NCI-H2227 (cell line): ENCODE results near the gene PHOX2A.

Experiments
- DNase-seq: peaks from one replicate; lab custom pipeline; 2025; ENCODE audit not compliant: unreplicated experiment; lab: John Stamatoyannopoulos, UW

The PHOX2A gene

DNA sequence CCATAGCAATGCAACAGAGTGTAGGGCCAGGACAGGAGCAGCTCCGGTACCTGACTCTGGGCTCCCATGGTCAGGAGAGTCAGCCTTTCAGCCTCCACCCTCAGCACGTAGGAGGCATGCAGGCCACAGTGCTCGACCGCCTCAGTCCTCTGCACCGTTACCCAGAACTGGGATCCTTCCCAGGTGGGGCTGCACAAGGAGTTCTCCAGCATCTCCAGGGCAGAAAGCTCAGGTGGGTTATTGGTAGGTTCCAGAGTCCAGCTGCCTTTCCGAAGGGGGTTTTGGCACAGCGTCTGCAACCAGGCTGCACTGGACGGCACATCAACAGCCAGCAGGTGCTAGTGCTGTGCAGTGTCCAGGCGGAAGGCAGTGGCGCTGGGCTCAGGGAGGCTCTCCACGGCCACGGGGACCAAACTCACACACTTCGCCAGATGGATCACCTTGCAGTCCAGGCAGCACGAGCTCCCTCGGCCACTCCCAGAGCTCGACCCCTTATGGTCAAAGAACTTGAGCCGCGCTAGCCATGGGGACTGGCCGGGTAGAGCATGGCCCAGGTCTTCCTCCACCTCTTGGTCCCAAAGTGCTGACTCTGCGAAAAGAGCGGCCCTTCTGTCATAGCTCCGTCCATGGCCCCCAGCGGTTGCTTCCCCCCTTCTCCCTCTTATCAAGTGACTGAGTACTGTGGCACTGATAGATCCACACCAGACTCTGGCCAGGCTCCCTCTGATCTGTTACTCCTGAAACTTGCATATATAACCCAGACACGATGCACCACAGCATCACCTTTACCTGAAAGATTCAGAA lies 6.9 kb upstream of the PHOX2A start:
- no peak for DNase-seq

DNA sequence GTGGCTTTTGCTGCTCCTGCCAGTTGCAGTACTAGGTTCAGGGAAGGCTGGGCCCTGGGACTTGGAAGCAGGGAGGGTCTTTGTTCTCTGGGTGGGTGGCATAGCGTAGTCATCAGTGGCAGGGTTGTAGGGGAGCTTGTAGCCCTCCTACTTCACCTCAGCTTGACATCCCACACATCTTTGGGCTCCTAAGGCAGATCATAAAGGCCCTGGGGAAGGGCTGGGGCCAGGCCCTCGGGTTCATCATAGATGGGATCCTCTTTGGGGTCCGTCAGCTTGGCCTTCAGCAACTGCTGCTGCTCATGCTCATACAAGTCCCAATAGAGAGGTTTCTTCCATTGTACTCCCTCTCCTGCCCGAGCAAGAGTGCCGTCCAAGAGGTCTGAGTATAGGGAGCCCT lies 6.0 kb upstream of the PHOX2A start:
- DNase-seq: no peak

GRCh38 chr11:72247584-72247983 lies 3.6 kb upstream of the PHOX2A start:
- DNase-seq: no peak

GRCh38 chr11:72245263-72245816 lies 1.4 kb upstream of the PHOX2A start:
- no peak for DNase-seq

GRCh38 chr11:72244361-72245262 lies 636 bp upstream of the PHOX2A start:
- no peak for DNase-seq

DNA sequence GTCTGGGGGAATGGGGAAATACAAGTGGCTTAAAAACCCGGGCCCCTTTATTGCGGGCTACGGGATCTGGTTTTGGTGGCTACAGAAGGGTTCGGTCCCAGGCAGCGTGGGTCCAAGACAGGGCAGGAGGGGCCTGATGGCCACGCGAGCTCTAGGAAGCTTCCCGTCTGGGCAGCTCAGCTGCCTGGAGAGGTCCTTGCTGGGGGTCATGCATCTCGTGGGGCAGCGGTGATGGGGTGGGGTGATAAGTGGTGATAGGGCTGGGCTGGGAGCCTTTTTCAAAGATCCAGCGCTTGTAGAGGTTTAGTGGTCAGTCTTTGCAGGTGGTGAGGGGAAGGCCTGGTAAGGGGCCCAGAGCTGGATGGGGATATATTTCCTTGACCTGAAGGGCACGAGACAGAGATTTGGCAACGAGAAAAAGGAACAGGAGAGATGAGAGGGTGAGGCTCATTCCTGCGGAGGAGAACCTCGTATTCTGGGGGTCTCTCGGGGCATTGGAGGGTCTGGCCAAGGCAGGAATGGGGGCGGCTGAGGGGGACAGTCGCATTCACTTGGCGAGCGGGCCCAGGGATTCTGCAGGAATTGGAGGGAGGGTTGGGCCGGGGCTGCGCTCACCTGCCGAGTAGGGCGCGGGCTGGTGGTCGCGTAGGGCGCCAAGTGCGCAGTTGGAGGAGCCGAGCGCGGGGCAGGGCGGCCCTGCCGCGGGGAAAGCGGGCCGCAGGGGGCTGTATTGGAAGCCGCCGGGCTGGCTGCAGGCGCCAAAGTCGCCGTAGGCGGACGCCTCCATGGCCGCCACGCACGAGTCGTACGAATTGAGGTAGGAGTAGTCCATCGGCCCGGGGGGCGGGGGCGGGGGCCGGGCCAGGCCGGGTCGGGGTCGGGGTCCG lies 560 bp downstream of the PHOX2A start:
- DNase-seq: no peak

DNA sequence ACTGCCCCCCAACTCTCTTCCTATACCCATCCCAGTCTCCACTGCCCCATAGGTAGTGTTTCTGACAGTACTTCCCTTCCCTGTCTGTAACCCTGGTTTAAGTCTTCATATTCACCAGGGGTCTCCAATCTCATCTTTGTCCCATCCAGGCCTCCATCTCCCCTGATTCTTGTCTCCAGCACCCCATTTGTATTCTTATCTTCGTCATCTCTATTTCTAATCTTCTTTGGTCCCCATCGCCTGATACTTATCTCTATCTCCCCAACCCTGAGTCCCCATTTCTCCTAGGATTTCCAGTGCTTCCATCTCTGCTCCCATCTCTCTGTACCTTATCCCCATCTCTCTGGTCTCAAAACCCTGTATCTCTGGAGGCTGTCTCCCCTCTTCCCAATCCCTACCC lies 1.8 kb downstream of the PHOX2A start:
- DNase-seq: no peak

GRCh38 chr11:72241291-72241781 lies 2.6 kb downstream of the PHOX2A start:
- no peak for DNase-seq

DNA sequence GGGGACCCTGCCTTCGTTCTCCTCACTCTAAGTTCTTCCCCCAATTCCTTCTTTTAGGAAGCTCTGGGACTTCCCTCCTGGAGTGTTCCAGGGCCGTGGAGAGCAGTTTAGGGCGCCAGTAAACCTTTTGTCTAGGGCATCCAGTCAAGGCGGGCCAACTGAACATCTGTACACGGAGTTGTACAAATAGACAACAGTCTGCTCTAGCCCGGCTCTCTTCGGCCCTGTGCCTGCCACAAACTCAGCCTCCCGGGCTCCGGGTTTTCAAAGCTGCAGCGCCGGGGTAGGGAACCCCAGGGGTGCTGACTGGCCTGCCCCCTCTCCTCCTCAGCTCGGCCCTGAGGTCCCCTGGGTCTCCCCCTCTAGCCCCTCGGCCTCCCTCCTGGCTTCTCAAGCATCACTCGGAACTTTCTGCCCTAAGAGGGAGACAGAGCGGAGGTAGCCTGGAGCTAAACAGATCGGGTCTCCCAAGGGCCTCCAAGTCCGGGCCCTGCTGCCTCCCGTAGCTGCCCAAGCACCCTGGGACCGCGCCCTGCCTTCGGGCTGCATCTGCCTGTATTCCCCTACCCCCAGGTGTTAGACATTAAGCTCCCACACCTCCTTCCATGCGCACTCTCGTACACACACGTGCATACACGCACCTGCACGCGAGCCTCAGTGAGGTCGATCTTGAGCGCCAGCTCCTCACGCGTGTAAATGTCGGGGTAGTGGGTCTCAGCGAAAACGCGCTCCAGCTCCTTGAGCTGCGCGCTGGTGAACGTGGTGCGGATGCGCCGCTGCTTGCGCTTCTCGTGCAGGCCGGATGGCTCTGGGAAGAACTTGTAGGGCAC lies 3.3 kb downstream of the PHOX2A start:
- no peak for DNase-seq

DNA sequence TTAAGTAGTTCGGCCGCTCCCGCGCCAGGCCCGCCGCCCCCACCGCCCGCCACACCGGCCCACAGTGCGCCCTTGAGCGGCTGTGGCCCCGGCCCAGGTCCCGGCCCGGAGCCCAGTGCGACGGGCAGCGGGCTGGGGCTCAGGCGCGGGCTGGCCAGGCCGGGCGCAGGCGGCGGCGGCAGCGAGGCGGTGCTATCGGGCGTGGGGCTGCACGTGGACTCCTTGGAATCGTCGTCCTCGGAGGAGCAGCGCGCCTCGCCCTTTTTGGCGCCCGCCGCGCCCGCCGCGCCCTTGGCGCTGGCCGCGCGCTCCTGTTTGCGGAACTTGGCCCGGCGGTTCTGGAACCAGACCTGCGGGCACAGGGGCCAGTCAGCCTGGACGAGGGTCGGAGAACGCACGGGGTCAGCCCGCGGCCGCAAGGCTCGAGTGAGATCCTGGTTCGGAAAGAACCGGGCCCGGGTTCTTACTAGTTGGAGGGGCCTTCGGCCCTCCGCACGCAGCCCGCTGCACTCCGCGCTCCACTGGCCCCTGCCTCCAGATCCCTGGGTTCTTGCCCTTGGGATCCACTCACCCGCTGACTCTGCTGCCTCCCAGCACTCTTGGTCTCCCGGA lies 4.0 kb downstream of the PHOX2A start:
- no peak for DNase-seq

DNA sequence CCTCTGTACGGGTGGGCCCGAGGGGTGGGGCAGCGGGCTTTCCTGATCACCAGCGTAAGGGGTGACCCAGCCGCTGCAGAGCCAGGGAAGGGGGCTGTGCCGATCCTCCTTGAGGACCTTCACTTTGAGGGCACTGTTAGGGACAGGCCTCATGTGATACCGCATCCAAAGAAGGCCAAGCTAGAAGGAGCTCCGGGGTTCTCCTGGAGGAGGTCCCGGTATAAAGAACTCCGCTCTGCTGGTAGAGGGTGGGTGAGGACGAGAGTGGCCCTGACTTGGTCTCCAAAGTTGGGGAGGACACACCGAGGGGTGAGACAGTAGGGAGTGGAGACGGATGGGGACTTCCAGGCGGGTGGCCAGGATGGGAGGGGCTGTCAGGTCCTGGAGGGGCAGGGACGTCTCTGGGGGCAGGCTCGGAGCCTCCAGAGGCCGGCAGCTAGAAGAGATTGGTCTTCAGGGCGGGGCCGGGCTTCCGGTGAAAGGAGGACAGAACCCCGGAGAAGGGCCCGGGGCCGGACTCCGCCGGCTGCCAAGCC lies 4.6 kb downstream of the PHOX2A start:
- no peak for DNase-seq

GRCh38 chr11:72238492-72239312 lies 5.3 kb downstream of the PHOX2A start:
- no peak for DNase-seq

- no peak for DNase-seq
Observed at GRCh38 chr11:72238040-72238450, 5.9 kb downstream of the PHOX2A start.

DNA sequence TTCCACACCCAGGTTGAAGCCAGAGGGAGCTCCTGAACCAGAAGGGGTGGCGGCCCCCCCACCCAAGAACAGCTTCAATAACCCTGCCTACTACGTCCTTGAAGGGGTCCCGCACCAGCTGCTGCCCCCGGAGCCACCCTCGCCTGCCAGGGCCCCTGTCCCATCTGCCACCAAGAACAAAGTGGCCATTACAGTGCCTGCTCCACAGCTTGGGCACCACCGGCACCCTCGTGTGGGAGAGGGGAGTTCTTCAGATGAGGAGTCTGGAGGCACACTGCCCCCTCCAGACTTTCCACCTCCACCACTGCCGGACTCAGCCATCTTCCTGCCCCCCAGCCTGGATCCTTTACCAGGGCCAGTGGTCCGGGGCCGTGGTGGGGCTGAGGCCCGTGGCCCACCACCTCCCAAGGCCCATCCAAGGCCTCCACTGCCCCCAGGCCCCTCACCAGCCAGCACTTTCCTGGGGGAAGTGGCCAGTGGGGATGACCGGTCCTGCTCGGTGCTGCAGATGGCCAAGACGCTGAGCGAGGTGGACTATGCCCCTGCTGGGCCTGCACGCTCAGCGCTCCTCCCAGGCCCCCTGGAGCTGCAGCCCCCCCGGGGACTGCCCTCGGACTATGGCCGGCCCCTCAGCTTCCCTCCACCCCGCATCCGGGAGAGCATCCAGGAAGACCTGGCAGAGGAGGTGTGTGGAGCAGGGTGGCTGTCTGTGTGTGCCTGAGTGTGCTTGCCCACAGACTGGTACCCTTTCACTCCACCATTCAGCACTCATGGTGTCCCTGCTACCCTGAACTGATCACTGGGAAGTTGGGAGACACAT lies 6.7 kb downstream of the PHOX2A start:
- no peak for DNase-seq

GRCh38 chr11:72236774-72237111 lies 7.2 kb downstream of the PHOX2A start:
- DNase-seq: no peak

DNA sequence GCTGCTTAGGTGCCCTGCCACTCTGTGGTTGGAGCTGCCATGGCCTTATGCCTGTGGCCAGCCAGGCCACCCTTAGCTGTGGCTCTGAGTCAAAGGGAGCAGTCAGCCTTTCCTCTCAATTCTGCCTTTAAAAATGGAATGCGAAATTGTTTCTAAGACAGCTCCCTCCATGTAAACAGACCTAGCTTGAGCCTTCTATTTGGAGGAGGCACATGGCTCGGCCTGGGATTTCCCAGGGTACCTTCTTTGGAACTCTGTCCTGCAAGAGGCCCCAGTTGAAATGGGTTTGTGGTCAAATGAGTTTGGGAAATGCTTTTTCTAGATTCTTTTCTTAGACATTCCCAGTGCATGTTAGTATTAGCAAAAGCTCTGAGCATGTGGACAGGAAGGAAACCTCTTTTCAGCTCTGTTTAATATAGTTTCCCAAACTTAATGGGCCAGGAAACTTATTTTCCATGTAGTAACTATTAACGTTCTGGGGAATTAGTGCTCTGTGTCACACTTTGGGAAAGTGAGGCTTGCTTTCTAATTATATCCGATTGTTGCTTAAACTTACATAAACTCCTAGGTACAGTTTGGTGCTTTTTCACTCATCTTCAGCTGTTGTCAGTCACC lies 7.8 kb downstream of the PHOX2A start:
- DNase-seq: no peak
